Fibroblast of lung (primary cell): ENCODE data around the gene EFCAB12.

Experiments
- EZH2 ChIP-seq: IDR thresholded peaks from 2 replicates; pipeline ENCODE4 v1.5.1; 2012; ENCODE audit warnings: low read length, control low read depth, mild to moderate bottlenecking; ENCODE audit errors: missing control alignments
- TF ChIP-seq, protein P1 (sequence below), 2 donors: IDR thresholded peaks in 1 of 2; conservative IDR thresholded peaks in 1 of 2; 1 replicate in 1 of 2; 2 replicates in 1 of 2; pipeline ENCODE4 v1.5.1; 2011 to 2012; ENCODE audit warnings: low read length in 2 of 2, control low read depth in 1 of 2, inconsistent platforms in 1 of 2, low read depth in 1 of 2, mild to moderate bottlenecking in 1 of 2

DNA sequence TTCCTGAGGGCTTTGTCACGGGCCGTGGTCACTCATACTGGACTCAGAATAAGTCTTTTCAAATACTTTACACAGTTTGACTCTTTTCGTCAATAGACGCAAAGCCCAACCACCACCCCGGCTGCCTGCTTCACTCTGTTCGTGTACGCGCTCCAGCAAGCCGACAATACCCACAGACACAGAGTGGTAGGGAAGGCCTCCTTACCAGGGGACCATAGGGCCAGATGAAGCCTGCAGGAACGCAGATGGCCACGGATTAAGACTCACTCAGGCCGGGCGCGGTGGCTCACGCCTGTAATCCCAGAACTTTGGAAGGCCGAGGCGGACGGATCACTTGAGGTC lies 29.7 kb downstream of the EFCAB12 start:
- TF ChIP-seq, protein P1, sequence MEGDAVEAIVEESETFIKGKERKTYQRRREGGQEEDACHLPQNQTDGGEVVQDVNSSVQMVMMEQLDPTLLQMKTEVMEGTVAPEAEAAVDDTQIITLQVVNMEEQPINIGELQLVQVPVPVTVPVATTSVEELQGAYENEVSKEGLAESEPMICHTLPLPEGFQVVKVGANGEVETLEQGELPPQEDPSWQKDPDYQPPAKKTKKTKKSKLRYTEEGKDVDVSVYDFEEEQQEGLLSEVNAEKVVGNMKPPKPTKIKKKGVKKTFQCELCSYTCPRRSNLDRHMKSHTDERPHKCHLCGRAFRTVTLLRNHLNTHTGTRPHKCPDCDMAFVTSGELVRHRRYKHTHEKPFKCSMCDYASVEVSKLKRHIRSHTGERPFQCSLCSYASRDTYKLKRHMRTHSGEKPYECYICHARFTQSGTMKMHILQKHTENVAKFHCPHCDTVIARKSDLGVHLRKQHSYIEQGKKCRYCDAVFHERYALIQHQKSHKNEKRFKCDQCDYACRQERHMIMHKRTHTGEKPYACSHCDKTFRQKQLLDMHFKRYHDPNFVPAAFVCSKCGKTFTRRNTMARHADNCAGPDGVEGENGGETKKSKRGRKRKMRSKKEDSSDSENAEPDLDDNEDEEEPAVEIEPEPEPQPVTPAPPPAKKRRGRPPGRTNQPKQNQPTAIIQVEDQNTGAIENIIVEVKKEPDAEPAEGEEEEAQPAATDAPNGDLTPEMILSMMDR (conservative IDR thresholded peaks at IDR 0.05 in 1 of 2, IDR thresholded peaks at IDR 0.05 in 1 of 2; ENCODE audit: low read depth in 1 of 2, low read length in 2 of 2): no peak
- no peak for TF ChIP-seq EZH2
